Medulla oblongata (tissue), 1 donor: ENCODE data around the gene SLC2A5.
A peak's percentile ranks its signal among the peaks of the same experiment; 100 is the strongest.
"Not testable (repeated sequence)": the region's sequence is repeated elsewhere in the genome, so short reads cannot be mapped to it uniquely, and the experiment has no call there.

Experiments used
- DNase-seq: peaks from one replicate; pipeline ENCODE4 v3.0.0-alpha.2; 2015; ENCODE audit errors: extremely low spot score

The SLC2A5 gene

DNA sequence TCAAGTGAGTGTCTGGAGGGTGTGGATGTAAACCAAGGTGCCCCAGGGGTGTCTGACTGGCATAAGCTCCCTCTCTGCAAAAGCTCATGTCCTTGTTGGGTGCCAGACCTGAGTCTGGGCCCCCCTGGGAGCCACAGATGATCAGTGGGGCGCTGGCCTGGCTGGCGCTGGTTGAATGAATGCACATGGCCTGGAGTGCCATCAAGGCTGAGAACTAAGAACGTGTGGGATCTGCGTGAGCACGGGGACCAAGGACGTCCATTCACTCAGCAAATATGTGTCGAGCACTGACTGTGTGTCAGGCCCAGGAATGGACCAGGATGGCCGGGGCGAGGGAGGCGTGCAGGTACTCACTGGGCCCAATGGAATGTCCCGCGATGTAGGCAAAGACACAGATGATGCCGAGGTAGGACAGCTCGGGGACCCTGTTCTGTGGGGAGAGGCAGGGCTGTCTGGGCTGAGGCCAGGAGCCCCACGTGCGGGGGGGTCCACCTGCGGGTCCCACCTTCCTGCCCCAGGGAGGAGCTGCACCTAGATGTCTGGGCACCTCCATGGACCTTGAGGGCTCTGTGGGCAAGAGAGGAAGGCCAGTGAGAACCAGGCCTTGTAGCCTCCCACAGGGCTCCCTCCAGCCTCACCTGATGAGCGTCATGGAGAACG lies 62.3 kb downstream of the SLC2A5 start:
- DNase-seq = no peak

DNA sequence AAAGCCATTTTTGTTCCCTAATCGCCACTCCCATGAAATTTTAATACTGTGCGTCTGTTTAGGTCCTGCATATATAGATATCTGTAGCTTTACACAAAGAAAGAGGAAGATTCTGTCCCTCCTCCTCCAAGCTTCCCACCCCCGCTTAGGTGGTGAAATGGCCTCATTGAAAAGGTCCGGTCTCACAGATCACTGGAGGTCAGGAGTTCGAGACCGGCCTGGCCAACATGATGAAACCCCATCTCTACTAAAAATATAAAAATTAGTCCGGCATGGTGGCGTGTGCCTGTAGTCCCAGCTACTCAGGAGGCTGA lies 64.1 kb downstream of the SLC2A5 start:
- DNase-seq = no peak

GRCh38 chr1:9004700-9005394 lies 64.6 kb downstream of the SLC2A5 start:
- peak; percentile 84 for DNase-seq

DNA sequence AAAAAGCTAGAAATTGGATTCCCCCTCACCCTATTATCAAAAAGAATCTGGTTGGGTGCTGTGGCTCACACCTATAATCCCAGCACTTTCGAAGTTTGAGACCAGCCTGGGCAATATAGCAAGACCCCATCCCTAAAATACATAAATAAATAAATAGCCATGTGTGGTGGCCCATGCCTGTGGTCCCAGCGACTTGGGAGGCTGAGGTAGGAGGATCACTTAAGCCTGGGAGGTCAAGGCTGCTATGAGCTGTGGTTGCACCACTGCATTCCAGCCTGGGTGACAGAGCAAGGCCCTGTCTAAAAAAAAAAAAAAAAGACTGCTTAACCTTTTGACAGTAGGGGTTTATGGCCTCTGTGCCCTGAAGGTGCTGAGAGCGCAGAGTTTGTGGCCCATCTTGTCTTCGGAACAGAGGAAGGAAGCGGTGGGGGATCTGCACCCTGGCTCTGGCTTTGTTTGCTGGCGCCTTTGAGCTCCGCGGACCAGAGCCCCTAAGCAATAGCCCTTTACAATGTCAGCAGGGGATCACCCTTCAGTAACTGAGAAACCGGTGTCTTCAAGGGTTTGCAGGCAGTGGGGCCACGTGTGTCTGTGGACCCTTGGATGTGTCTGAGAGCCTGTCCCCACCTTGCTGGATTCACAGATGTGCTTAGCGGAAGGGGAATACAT lies 65.3 kb downstream of the SLC2A5 start:
- no peak for DNase-seq

- not testable (repeated sequence) for DNase-seq
Measured at GRCh38 chr1:9002215-9002560, 67.2 kb downstream of the SLC2A5 start.

GRCh38 chr1:9001534-9002214 lies 67.8 kb downstream of the SLC2A5 start:
- DNase-seq = not testable (repeated sequence)

DNA sequence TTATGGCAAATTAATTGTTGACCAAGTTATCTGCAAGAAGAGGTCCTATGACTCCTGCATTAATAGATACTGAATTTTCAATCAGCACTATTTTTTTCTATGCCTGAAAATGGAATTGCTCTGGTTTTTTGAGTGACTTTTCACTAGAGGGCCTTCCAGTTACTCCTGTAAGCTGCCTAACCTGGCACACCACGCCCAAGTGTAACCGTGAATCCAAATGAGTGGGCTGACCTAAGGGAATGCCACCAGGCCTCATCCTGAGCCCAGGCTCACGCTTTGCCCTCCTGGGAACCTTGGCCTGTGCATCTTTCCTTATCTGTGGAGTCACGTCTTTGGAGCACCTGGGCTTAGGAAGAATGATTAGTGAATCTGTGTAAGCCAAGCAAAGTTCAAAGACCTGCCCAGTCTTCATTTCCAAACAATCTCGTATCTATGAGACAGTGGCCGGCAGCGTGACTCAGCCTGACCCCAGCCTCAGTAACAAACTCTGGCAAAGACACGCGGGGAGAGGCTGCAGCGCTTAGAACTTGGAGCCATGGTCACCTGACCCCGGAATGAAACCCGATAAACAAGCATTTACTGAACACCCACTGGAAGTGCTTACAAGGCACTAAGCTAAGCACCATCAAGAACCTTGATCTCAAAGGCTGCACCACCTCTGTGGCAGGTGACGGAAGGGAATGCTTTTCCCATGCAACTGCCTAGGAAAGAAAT lies 75.3 kb downstream of the SLC2A5 start:
- DNase-seq = not testable (repeated sequence)

DNA sequence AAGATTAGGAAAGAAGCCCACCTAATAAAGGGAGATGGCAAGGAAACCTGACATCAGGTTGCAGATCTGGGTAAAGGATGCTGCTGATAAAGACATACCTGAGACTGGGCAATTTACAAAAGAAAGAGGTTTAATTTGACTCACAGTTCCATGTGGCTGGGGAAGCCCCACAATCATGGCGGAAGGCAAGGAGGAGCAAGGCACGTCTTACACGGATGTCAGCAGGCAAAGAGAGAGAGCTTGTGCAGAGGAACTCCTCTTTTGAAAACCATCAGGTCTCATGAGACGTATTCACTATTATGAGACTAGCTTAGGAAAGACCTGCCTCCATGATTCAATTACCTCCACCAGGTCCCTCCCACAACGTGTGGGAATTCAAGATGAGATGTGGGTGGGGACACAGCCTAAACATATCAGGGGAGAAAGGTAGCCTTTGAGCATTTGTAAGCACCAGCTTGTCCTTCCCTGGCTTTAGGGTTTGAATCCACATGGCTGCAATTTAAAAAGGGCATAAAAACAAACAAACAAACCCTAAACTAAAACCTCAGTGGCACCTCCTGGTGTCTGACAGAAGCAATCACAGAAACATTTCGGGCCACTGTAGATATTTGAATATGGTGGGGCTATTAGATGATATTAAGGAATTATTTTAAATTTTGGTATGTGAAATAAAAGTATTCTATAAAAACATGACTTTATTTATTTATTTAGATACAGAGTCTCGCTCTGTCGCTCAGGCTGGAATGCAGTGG lies 76.3 kb downstream of the SLC2A5 start:
- DNase-seq = no peak

GRCh38 chr1:8989821-8990220 lies 79.6 kb downstream of the SLC2A5 start:
- no peak for DNase-seq

GRCh38 chr1:8989061-8989460 lies 80.4 kb downstream of the SLC2A5 start:
- DNase-seq = no peak

GRCh38 chr1:8988618-8988967 lies 80.8 kb downstream of the SLC2A5 start:
- no peak for DNase-seq

DNA sequence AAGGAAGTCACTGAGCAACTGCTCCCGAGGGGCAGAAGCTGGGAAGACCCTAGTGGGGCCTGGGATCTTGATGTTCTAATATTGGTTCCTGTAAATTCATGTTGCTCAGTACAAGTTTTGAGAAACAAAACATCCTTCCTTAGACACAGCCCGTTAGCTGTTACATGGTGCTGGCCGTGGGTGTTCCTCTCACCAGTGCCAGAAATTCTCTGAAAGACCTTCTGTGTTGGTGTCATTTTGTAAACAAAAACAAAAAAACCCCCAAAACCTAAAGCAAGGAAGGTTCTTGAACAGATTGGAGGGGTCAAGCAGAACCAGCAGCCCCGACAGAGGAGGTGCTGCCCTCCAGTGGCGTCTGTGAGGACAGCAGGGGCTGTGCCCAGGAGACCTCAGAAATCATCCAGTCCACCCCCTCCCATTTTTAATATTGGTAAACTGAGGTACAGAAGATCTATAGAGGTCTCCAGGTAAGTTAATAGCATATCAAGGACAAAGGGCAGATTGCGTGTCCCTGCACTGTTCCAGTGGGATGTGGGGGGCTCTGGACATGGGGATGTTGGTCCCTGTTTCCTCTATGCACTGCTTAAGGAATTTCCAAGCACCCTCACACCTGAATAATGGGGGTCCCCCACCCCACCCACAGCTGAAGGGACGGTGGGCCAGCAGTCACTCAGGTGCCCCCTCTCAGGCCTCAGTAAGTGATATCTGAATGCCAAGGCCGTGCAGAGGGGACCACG lies 81.4 kb downstream of the SLC2A5 start:
- DNase-seq = peak; percentile 81

DNA sequence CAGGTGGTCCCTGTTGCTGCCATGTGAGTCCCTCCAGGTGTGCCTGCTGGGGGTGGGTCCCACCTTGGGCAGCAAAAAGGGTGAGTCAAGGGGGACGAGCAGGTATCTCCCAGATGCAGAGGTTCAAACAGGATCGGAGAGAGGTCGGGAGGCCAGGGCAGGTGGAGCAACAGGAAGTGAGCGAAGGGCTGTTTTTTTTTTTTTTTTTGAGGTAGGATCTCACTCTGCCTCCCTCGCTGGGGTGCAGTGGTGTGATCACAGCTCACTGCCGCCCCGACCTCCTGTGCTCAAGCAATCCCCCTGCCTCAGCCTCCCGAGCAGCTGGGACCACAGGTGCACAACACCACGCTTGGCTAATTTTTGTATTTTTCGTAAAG lies 82.6 kb downstream of the SLC2A5 start:
- no peak for DNase-seq

GRCh38 chr1:8985915-8986813 lies 83.3 kb downstream of the SLC2A5 start:
- peak; percentile 82 for DNase-seq
